NCI-H2029 treated with DMSO at 0.1 percent for 48 hours (cell line): ENCODE data around the gene TDRD10.
A peak's percentile ranks its signal among the peaks of the same experiment; 100 is the strongest.

Source experiments
- DNase-seq: peaks from one replicate; lab custom pipeline; 2025; lab: John Stamatoyannopoulos, UW

TDRD10 gene

GRCh38 chr1:154553056-154554030 is 51.3 kb downstream of the TDRD10 start:
- DNase-seq: no peak

- DNase-seq: no peak
Measured at GRCh38 chr1:154556422-154556821, 54.4 kb downstream of the TDRD10 start.

- DNase-seq: no peak
Measured at GRCh38 chr1:154557248-154557938, 55.4 kb downstream of the TDRD10 start.

GRCh38 chr1:154557939-154558719 is 56.1 kb downstream of the TDRD10 start, which contains the start of gene UBE2Q1:
Gene UBE2Q1, minus strand, starts transcription at chr1:154558662. Its CDS starts 109 bp downstream, at chr1:154558553.
- no peak for DNase-seq

GRCh38 chr1:154558720-154559465 is 56.9 kb downstream of the TDRD10 start:
- peak; percentile 95 for DNase-seq

GRCh38 chr1:154559466-154560044 is 57.5 kb downstream of the TDRD10 start:
- DNase-seq: peak; percentile 90

GRCh38 chr1:154565876-154566275 is 63.9 kb downstream of the TDRD10 start:
- DNase-seq: no peak

- DNase-seq: peak; percentile 14
Measured at GRCh38 chr1:154567386-154568156, 65.6 kb downstream of the TDRD10 start, which contains the start of gene CHRNB2. Gene CHRNB2, plus strand, starts transcription at chr1:154567778. Its CDS starts 267 bp downstream, at chr1:154568045.

- DNase-seq: no peak
Measured at GRCh38 chr1:154568157-154568815, 66.3 kb downstream of the TDRD10 start.

- no peak for DNase-seq
Measured at GRCh38 chr1:154571244-154571963, 69.4 kb downstream of the TDRD10 start.

- no peak for DNase-seq
Measured at GRCh38 chr1:154571964-154572288, 69.9 kb downstream of the TDRD10 start.

GRCh38 chr1:154572468-154573167 is 70.6 kb downstream of the TDRD10 start:
- DNase-seq: no peak

GRCh38 chr1:154573168-154573510 is 71.1 kb downstream of the TDRD10 start:
- DNase-seq: no peak

GRCh38 chr1:154574716-154575115 is 72.7 kb downstream of the TDRD10 start:
- peak; percentile 64 for DNase-seq

- no peak for DNase-seq
Measured at GRCh38 chr1:154575147-154575927, 73.3 kb downstream of the TDRD10 start.

- no peak for DNase-seq
Measured at GRCh38 chr1:154575951-154576566, 74.0 kb downstream of the TDRD10 start.

GRCh38 chr1:154577346-154578057 is 75.5 kb downstream of the TDRD10 start:
- no peak for DNase-seq
